Measurements from ENCODE around the gene SLBP.

GRCh38 chr4:1743551-1743950 is 31.4 kb upstream of the SLBP start:
- TF ChIP-seq EZH2 (IDR thresholded peaks at IDR 0.05; ENCODE audit: low read depth): no peak
- no peak for TF ChIP-seq CTCF (conservative IDR thresholded peaks at IDR 0.05)

Data from PC-9 (cell line).